ENCODE data around the gene RAB3GAP1.

- TF ChIP-seq CTCF (IDR thresholded peaks at IDR 0.05) (no peak), EZH2 (IDR thresholded peaks at IDR 0.05) (no peak)
Observed at GRCh38 chr2:135066710-135067109, 14.6 kb downstream of the RAB3GAP1 start.
